ENCODE data around the gene CCND2. TPM values are rescaled to one million over a fixed set of nuclear protein-coding genes. Genes with fewer than 3 reads are reported as not detected.

CCND2 gene
- total RNA-seq, 2 experiments from 2014 or later: 159 to 163 TPM

GRCh38 chr12:4307593-4308333 is 34.2 kb downstream of the CCND2 start:
- Mint-ChIP-seq H3K4me1 (ENCODE audit: low read depth) (no peaks in the 10 kb centered on the region), H3K27ac (peak overlapping the region; percentile 20), H3K9me3 (no peaks in the 10 kb centered on the region), H3K27me3 (no peaks in the 10 kb centered on the region), H3K4me3 (no peak overlapping the region), H3K36me3 (ENCODE audit: low read depth) (peaks cover 73% of the 10 kb centered on the region)
- CTCF ChIA-PET: no interaction called here
- intact Hi-C loops (cut with DNase I, micrococcal nuclease): no loop called here
- Histone ChIP-seq H3K4me1 (ENCODE audit: insufficient read depth, low read length) (no peaks in the 10 kb centered on the region), H3K27ac (ENCODE audit: low read depth in 1 of 2, low read length in 2 of 2) (no peak overlapping the region), H3K4me3 (ENCODE audit: low read length) (no peak overlapping the region), H3K27me3 (ENCODE audit: control insufficient read depth in 1 of 2, insufficient read depth in 2 of 2, low read length in 2 of 2) (no peaks in the 10 kb centered on the region), H3K9me3 (ENCODE audit: control insufficient read depth in 1 of 2, insufficient read depth in 1 of 2, low read length in 2 of 2) (no peaks in the 10 kb centered on the region), H3K36me3 (ENCODE audit: insufficient read depth, low read length) (peaks cover 57% of the 10 kb centered on the region)
- POLR2A ChIA-PET: interaction anchor here (1.0 kb wide), 1 partner anchor 11 kb away, joined by 4 read pairs; no protein-coding TSS in a partner anchor
- TF ChIP-seq, protein P1, sequence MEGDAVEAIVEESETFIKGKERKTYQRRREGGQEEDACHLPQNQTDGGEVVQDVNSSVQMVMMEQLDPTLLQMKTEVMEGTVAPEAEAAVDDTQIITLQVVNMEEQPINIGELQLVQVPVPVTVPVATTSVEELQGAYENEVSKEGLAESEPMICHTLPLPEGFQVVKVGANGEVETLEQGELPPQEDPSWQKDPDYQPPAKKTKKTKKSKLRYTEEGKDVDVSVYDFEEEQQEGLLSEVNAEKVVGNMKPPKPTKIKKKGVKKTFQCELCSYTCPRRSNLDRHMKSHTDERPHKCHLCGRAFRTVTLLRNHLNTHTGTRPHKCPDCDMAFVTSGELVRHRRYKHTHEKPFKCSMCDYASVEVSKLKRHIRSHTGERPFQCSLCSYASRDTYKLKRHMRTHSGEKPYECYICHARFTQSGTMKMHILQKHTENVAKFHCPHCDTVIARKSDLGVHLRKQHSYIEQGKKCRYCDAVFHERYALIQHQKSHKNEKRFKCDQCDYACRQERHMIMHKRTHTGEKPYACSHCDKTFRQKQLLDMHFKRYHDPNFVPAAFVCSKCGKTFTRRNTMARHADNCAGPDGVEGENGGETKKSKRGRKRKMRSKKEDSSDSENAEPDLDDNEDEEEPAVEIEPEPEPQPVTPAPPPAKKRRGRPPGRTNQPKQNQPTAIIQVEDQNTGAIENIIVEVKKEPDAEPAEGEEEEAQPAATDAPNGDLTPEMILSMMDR (IDR thresholded peaks at IDR 0.05): no peak
- ATAC-seq (ENCODE audit: poor library complexity) (no peak), DNase-seq (peak in 3 of 14 experiments; percentile 13 to 58 (median 19))

- Mint-ChIP-seq H3K4me3 (no peak overlapping the region), H3K36me3 (ENCODE audit: low read depth) (peaks cover 67% of the 10 kb centered on the region)
- ATAC-seq (ENCODE audit: poor library complexity): no peak
Measured at GRCh38 chr12:4308334-4308950, 34.9 kb downstream of the CCND2 start.

DNA sequence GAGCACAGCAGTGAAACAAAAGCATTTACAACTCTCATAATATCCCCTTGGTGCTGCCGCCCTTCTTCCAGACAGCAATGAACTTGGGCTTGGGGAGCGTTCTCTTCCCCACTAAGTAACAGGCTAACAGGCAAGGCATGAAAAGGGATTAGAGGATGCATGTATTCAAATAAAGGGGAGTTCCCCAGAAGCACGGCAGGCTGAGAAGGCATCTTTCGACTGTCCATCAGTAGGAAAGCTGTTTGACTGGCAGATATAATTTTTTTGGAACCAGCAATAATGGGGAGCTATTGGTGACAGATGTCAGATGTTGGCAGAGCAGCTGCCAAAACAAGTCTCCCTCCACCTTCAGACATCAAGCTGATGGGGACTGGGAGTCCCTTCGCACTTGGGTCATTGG is 38.2 kb downstream of the CCND2 start:
- Mint-ChIP-seq H3K4me1 (ENCODE audit: low read depth) (no peaks in the 10 kb centered on the region), H3K36me3 (ENCODE audit: low read depth) (peaks cover 33% of the 10 kb centered on the region), H3K4me3 (no peak overlapping the region), H3K27ac (no peak overlapping the region), H3K27me3 (no peaks in the 10 kb centered on the region), H3K9me3 (no peaks in the 10 kb centered on the region)
- no peak for DNase-seq
- CTCF ChIA-PET: no interaction called here
- no peak overlapping the region for H3K27ac ChIP-seq (ENCODE audit: low read depth in 1 of 2, low read length in 2 of 2)
- H3K9me3 ChIP-seq (ENCODE audit: control insufficient read depth in 1 of 2, insufficient read depth in 1 of 2, low read length in 2 of 2): no peaks in the 10 kb centered on the region
- no peak overlapping the region for H3K4me3 ChIP-seq (ENCODE audit: low read length)
- intact Hi-C loops (cut with DNase I, micrococcal nuclease): no loop called here
- POLR2A ChIA-PET: no interaction called here
- H3K36me3 ChIP-seq (ENCODE audit: insufficient read depth, low read length): peaks cover 19% of the 10 kb centered on the region
- no peak for ATAC-seq (ENCODE audit: poor library complexity)
- no peaks in the 10 kb centered on the region for H3K27me3 ChIP-seq (ENCODE audit: control insufficient read depth in 1 of 2, insufficient read depth in 2 of 2, low read length in 2 of 2)
- TF ChIP-seq, protein P1 (IDR thresholded peaks at IDR 0.05): no peak
- H3K4me1 ChIP-seq (ENCODE audit: insufficient read depth, low read length): no peaks in the 10 kb centered on the region

More at GRCh38 chr12:4308334-4308950, 34.9 kb downstream of the CCND2 start:
- Histone ChIP-seq H3K9me3 (ENCODE audit: control insufficient read depth in 1 of 2, insufficient read depth in 1 of 2, low read length in 2 of 2) (no peaks in the 10 kb centered on the region), H3K27ac (ENCODE audit: low read depth in 1 of 2, low read length in 2 of 2) (no peak overlapping the region), H3K4me1 (ENCODE audit: insufficient read depth, low read length) (no peaks in the 10 kb centered on the region), H3K27me3 (ENCODE audit: control insufficient read depth in 1 of 2, insufficient read depth in 2 of 2, low read length in 2 of 2) (no peaks in the 10 kb centered on the region), H3K4me3 (ENCODE audit: low read length) (no peak overlapping the region), H3K36me3 (ENCODE audit: insufficient read depth, low read length) (peaks cover 50% of the 10 kb centered on the region)
- ChIA-PET CTCF (no interaction called here), POLR2A (no interaction called here)
- peak overlapping the region; percentile 20 for H3K27ac Mint-ChIP-seq
- intact Hi-C loops (cut with DNase I, micrococcal nuclease): no loop called here
- no peaks in the 10 kb centered on the region for H3K4me1 Mint-ChIP-seq (ENCODE audit: low read depth)
- no peaks in the 10 kb centered on the region for H3K27me3 Mint-ChIP-seq
- DNase-seq: no peak
- TF ChIP-seq, protein P1 (IDR thresholded peaks at IDR 0.05): no peak
- H3K9me3 Mint-ChIP-seq: no peaks in the 10 kb centered on the region

All from CD4-positive, alpha-beta T cell (primary cell).